Hepatocyte (in vitro differentiated cells): Measurements from ENCODE around the gene PNMA8C.

ENCODE experiments used
- CTCF ChIP-seq: fragments of 200-600 bp; sonication (generic); IDR thresholded peaks from 2 replicates; pipeline ENCODE4 v1.5.1; 2016; ENCODE audit warnings: antibody characterized with exemption, mild to moderate bottlenecking; ENCODE audit not compliant: poor library complexity
- EZH2 ChIP-seq: fragments of 200-600 bp; sonication (generic); IDR thresholded peaks from 2 replicates; pipeline ENCODE4 v1.6.1; 2016; ENCODE audit warnings: antibody characterized with exemption, mild to moderate bottlenecking, borderline replicate concordance

- TF ChIP-seq CTCF (no peak), EZH2 (no peak)
Measured at GRCh38 chr19:46474211-46474610, 45.5 kb upstream of the PNMA8C start.
